H1 (cell line): ENCODE results near the gene MITF. TPM values are rescaled to one million over a fixed set of nuclear protein-coding genes. Genes with fewer than 3 reads are reported as not detected.

Source experiments
- CEBPB ChIP-seq: IDR thresholded peaks from 2 replicates; pipeline ENCODE4 v1.6.1; 2012; ENCODE audit warnings: low read depth, low read length
- CREB1 ChIP-seq: IDR thresholded peaks from 2 replicates; pipeline ENCODE4 v1.6.1; 2012; ENCODE audit warnings: inconsistent platforms
- POLR2AphosphoS5 ChIP-seq: IDR thresholded peaks from 2 replicates; pipeline ENCODE4 v1.6.1; 2011; ENCODE audit warnings: low read depth, low read length
- RFX5 ChIP-seq: IDR thresholded peaks from 2 replicates; pipeline ENCODE4 v1.6.1; 2011; ENCODE audit warnings: low read depth, low read length, improper control_type of control experiment, borderline replicate concordance
- SUZ12 ChIP-seq: fragments of 200-600 bp; sonication (generic); IDR thresholded peaks from 2 replicates; pipeline ENCODE4 v1.6.1; 2012; ENCODE audit warnings: mild to moderate bottlenecking, inconsistent platforms, low read length, moderate library complexity, mixed read lengths
- TAF1 ChIP-seq: IDR thresholded peaks from 2 replicates; pipeline ENCODE4 v1.6.1; 2011; ENCODE audit warnings: mild to moderate bottlenecking, low read depth, low read length
- polyA plus RNA-seq, 7 experiments: library from polyadenylated mRNA; depleted of rRNA in 3 of 7; stranded (reverse) in 5 of 7; unstranded in 2 of 7; fragments of >200 nt in 5 of 7; fragments of 200-250 nt in 2 of 7; gene quantifications; 1 replicate in 5 of 7; 2 replicates in 1 of 7; 4 replicates in 1 of 7; pipeline versions ENCODE4 v1.2.1 to v1.2.3, GENCODE V29; 2011 to 2013; ENCODE audit warnings: missing spikeins in 2 of 7, mixed read lengths in 2 of 7
- total RNA-seq: library from RNA; stranded (reverse); fragmentation: NEBNext Ultra II Directional; extraction: Animal tissue kit (Norgen Biotek cat#: 25700); gene quantifications from 2 replicates; pipeline ENCODE4 v1.2.1, GENCODE V29; 2021
- TF ChIP-seq, protein P1 (sequence below): fragments of 300-600 bp; sonication (generic); IDR thresholded peaks from 2 replicates; pipeline ENCODE4 v1.7.1; 2012; ENCODE audit warnings: low read length, moderate library complexity, mild to moderate bottlenecking, inconsistent platforms; ENCODE audit not compliant: insufficient replicate concordance
- TF ChIP-seq, protein P2 (sequence below): IDR thresholded peaks from 2 replicates; pipeline ENCODE4 v1.6.1; 2011; ENCODE audit warnings: low read depth, mild to moderate bottlenecking, low read length; ENCODE audit not compliant: insufficient read depth
- TF ChIP-seq, protein P3 (sequence below), 3 experiments: IDR thresholded peaks; 1 replicate in 2 of 3; 2 replicates in 1 of 3; pipeline versions ENCODE4 v1.5.1 to v1.6.1; 2011; ENCODE audit warnings: low read length in 3 of 3, mild to moderate bottlenecking in 3 of 3, inconsistent platforms in 2 of 3, low read depth in 1 of 3, moderate library complexity in 1 of 3; ENCODE audit not compliant: insufficient read depth in 1 of 3; ENCODE audit errors: control extremely low read depth in 1 of 3

MITF gene
- total and polyA plus RNA-seq, 2 of the 8 experiments (the other 6 are each of a cell fraction or from before 2014, with no cell fraction given) = 0.53 to 1.4 TPM

DNA sequence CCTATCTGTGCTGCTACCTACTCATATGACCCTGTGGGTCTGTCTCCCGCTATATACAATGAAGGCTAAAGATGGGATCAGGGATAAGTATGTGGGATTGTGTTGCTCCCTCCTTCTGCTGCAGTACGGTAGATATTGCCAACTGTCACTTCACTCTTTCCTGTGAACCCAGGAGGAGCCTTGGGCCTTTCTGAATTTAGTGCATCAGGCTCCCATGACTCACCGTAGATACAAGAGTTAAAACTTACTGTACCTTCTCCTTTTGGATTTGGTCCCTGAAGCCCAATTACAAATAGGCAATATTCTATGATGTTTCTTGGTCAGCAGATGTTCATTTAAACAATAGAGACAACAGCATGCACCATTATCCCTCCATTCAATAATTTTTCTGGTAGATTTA lies 27.4 kb downstream of the MITF start (continued):
- TF ChIP-seq, protein P1, sequence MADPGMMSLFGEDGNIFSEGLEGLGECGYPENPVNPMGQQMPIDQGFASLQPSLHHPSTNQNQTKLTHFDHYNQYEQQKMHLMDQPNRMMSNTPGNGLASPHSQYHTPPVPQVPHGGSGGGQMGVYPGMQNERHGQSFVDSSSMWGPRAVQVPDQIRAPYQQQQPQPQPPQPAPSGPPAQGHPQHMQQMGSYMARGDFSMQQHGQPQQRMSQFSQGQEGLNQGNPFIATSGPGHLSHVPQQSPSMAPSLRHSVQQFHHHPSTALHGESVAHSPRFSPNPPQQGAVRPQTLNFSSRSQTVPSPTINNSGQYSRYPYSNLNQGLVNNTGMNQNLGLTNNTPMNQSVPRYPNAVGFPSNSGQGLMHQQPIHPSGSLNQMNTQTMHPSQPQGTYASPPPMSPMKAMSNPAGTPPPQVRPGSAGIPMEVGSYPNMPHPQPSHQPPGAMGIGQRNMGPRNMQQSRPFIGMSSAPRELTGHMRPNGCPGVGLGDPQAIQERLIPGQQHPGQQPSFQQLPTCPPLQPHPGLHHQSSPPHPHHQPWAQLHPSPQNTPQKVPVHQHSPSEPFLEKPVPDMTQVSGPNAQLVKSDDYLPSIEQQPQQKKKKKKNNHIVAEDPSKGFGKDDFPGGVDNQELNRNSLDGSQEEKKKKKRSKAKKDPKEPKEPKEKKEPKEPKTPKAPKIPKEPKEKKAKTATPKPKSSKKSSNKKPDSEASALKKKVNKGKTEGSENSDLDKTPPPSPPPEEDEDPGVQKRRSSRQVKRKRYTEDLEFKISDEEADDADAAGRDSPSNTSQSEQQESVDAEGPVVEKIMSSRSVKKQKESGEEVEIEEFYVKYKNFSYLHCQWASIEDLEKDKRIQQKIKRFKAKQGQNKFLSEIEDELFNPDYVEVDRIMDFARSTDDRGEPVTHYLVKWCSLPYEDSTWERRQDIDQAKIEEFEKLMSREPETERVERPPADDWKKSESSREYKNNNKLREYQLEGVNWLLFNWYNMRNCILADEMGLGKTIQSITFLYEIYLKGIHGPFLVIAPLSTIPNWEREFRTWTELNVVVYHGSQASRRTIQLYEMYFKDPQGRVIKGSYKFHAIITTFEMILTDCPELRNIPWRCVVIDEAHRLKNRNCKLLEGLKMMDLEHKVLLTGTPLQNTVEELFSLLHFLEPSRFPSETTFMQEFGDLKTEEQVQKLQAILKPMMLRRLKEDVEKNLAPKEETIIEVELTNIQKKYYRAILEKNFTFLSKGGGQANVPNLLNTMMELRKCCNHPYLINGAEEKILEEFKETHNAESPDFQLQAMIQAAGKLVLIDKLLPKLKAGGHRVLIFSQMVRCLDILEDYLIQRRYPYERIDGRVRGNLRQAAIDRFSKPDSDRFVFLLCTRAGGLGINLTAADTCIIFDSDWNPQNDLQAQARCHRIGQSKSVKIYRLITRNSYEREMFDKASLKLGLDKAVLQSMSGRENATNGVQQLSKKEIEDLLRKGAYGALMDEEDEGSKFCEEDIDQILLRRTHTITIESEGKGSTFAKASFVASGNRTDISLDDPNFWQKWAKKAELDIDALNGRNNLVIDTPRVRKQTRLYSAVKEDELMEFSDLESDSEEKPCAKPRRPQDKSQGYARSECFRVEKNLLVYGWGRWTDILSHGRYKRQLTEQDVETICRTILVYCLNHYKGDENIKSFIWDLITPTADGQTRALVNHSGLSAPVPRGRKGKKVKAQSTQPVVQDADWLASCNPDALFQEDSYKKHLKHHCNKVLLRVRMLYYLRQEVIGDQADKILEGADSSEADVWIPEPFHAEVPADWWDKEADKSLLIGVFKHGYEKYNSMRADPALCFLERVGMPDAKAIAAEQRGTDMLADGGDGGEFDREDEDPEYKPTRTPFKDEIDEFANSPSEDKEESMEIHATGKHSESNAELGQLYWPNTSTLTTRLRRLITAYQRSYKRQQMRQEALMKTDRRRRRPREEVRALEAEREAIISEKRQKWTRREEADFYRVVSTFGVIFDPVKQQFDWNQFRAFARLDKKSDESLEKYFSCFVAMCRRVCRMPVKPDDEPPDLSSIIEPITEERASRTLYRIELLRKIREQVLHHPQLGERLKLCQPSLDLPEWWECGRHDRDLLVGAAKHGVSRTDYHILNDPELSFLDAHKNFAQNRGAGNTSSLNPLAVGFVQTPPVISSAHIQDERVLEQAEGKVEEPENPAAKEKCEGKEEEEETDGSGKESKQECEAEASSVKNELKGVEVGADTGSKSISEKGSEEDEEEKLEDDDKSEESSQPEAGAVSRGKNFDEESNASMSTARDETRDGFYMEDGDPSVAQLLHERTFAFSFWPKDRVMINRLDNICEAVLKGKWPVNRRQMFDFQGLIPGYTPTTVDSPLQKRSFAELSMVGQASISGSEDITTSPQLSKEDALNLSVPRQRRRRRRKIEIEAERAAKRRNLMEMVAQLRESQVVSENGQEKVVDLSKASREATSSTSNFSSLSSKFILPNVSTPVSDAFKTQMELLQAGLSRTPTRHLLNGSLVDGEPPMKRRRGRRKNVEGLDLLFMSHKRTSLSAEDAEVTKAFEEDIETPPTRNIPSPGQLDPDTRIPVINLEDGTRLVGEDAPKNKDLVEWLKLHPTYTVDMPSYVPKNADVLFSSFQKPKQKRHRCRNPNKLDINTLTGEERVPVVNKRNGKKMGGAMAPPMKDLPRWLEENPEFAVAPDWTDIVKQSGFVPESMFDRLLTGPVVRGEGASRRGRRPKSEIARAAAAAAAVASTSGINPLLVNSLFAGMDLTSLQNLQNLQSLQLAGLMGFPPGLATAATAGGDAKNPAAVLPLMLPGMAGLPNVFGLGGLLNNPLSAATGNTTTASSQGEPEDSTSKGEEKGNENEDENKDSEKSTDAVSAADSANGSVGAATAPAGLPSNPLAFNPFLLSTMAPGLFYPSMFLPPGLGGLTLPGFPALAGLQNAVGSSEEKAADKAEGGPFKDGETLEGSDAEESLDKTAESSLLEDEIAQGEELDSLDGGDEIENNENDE = no peak
- no peak for TF ChIP-seq TAF1
- TF ChIP-seq, protein P2, sequence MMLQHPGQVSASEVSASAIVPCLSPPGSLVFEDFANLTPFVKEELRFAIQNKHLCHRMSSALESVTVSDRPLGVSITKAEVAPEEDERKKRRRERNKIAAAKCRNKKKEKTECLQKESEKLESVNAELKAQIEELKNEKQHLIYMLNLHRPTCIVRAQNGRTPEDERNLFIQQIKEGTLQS = no peak
- TF ChIP-seq CEBPB = no peak
- TF ChIP-seq RFX5 = no peak
- no peak for TF ChIP-seq SUZ12
- TF ChIP-seq, protein P3, sequence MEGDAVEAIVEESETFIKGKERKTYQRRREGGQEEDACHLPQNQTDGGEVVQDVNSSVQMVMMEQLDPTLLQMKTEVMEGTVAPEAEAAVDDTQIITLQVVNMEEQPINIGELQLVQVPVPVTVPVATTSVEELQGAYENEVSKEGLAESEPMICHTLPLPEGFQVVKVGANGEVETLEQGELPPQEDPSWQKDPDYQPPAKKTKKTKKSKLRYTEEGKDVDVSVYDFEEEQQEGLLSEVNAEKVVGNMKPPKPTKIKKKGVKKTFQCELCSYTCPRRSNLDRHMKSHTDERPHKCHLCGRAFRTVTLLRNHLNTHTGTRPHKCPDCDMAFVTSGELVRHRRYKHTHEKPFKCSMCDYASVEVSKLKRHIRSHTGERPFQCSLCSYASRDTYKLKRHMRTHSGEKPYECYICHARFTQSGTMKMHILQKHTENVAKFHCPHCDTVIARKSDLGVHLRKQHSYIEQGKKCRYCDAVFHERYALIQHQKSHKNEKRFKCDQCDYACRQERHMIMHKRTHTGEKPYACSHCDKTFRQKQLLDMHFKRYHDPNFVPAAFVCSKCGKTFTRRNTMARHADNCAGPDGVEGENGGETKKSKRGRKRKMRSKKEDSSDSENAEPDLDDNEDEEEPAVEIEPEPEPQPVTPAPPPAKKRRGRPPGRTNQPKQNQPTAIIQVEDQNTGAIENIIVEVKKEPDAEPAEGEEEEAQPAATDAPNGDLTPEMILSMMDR (IDR thresholded peaks at IDR 0.05; ENCODE audit: control extremely low read depth in 1 of 3, insufficient read depth in 1 of 3, low read depth in 1 of 3, low read length in 3 of 3) = no peak
- TF ChIP-seq POLR2AphosphoS5 = no peak
- TF ChIP-seq CREB1 = no peak
